Ishikawa (cell line): ENCODE data around the gene GLT6D1.

Experiments used
- REST ChIP-seq: IDR thresholded peaks from 2 replicates; pipeline ENCODE4 v1.6.1; 2012; ENCODE audit warnings: low read depth, mild to moderate bottlenecking
- TEAD4 ChIP-seq: IDR thresholded peaks from 2 replicates; pipeline ENCODE4 v1.6.1; 2012

- TF ChIP-seq REST (no peak), TEAD4 (no peak)
These were observed 47.6 kb downstream of the GLT6D1 start for GRCh38 chr9:135591506-135592330.
